ENCODE data around the gene SNRPA. TPM values are rescaled to one million over a fixed set of nuclear protein-coding genes. Genes with fewer than 3 reads are reported as not detected.

The SNRPA gene
- total and polyA plus RNA-seq, 2 of the 8 experiments (the other 6 are each of a cell fraction or from before 2014, with no cell fraction given) = 201 to 202 TPM

GRCh38 chr19:40701758-40702157 is 49.2 kb upstream of the SNRPA start:
- H4K8ac ChIP-seq (ENCODE audit: extremely low read depth, insufficient read depth, low read length) = no peak overlapping the region
- no peak for FAIRE-seq
- no peak overlapping the region for H3K14ac ChIP-seq (ENCODE audit: insufficient read length)
- H3K4me1 ChIP-seq (replicated peaks in 1 of 4; ENCODE audit: control insufficient read depth in 3 of 4, insufficient read depth in 4 of 4, low read length in 3 of 4) = peaks cover 0 to 4% (median 1%) of the 10 kb centered on the region in 4 experiments; a peak in 5 of 7 replicates
- no peak overlapping the region for H3K18ac ChIP-seq (ENCODE audit: extremely low read depth, low read length)
- H3K9ac ChIP-seq (replicated peaks in 1 of 4; ENCODE audit: extremely low read depth in 1 of 4, low read depth in 3 of 4, low read length in 3 of 4) = no peak overlapping the region
- H3K27me3 ChIP-seq (replicated peaks in 1 of 4; ENCODE audit: control insufficient read depth in 3 of 4, extremely low read depth in 1 of 4, insufficient read depth in 3 of 4, low read length in 3 of 4) = no peaks in the 10 kb centered on the region
- H3K27ac ChIP-seq (ENCODE audit: low read depth, low read length) = no peak overlapping the region
- H3K4me2 ChIP-seq (ENCODE audit: insufficient read depth in 1 of 2, low read depth in 2 of 2, low read length in 2 of 2) = no peak overlapping the region
- H2BK5ac ChIP-seq (ENCODE audit: low read depth, low read length) = no peak overlapping the region
- peaks cover 3% of the 10 kb centered on the region; the same call in 1 of the 2 replicates for H3K79me1 ChIP-seq (ENCODE audit: low read depth, low read length)
- WGBS, 2 experiments (ENCODE audit: extremely low coverage in 1 of 2, insufficient coverage in 1 of 2, insufficient read length in 1 of 2, insufficient replicate concordance in 2 of 2, low coverage in 1 of 2, low lambda C conversion rate in 2 of 2, missing lambda C conversion rate in 1 of 2) = 92% methylated on average over 6 of the region's 6 CpGs; no CpG with 5 or more reads in 1 of the 2 experiments
- no peak overlapping the region for H3K56ac ChIP-seq (replicated peaks; ENCODE audit: insufficient read length, low read depth, low read length)
- no peak overlapping the region for H4K91ac ChIP-seq (replicated peaks; ENCODE audit: insufficient read length, low read length)
- DNase-seq (ENCODE audit: low read depth in 1 of 2, low spot score in 2 of 2) = no peak
- H3K4me3 ChIP-seq (ENCODE audit: extremely low read depth in 1 of 4, insufficient read depth in 2 of 4, low read depth in 3 of 4, low read length in 4 of 4) = no peak overlapping the region
- H2BK15ac ChIP-seq (ENCODE audit: low read length) = no peak overlapping the region
- no peak overlapping the region for H2AK5ac ChIP-seq (ENCODE audit: low read depth, low read length)
- H3K23ac ChIP-seq (ENCODE audit: insufficient read length) = no peak overlapping the region
- H2BK120ac ChIP-seq (replicated peaks; ENCODE audit: low read depth, low read length) = no peak overlapping the region
- no peak overlapping the region for H3K4ac ChIP-seq (replicated peaks; ENCODE audit: insufficient read length, low read depth, low read length)
- H2BK20ac ChIP-seq (ENCODE audit: low read length) = no peak overlapping the region
- H4K20me1 ChIP-seq (replicated peaks in 1 of 2; ENCODE audit: control insufficient read depth in 1 of 2, insufficient read depth in 2 of 2, low read length in 2 of 2) = peaks cover 0 to 5% of the 10 kb centered on the region in 2 experiments
- H2BK12ac ChIP-seq (ENCODE audit: low read depth, low read length) = no peak overlapping the region
- H3K79me2 ChIP-seq (ENCODE audit: control insufficient read depth in 1 of 2, insufficient read depth in 2 of 2, low read length in 2 of 2) = no peaks in the 10 kb centered on the region
- no peaks in the 10 kb centered on the region for H3K9me3 ChIP-seq (ENCODE audit: insufficient read depth in 2 of 2, low read depth in 1 of 2, low read length in 1 of 2)
- POLR2A ChIA-PET (ENCODE audit: partially characterized antibody) = interaction anchor here (0.9 to 2.8 kb wide), 10 partner anchors 8 to 127 kb away, joined by 3 to 24 read pairs (median 4); partner anchors contain the start of genes ACTMAP, COQ8B, ITPKC and NUMBL
- CTCF ChIA-PET (ENCODE audit: partially characterized antibody) = interaction anchor here (0.8 to 4.0 kb wide), 15 partner anchors 9 to 115 kb away, joined by 3 to 23 read pairs (median 4); no protein-coding TSS in a partner anchor
- H3K23me2 ChIP-seq (ENCODE audit: low read depth, low read length) = no peaks in the 10 kb centered on the region; the same call in 1 of the 2 replicates
- H3K36me3 ChIP-seq (ENCODE audit: control insufficient read depth in 2 of 4, insufficient read depth in 4 of 4, low read length in 3 of 4) = peaks cover 8 to 28% (median 25%) of the 10 kb centered on the region in 4 experiments; a peak in 7 of 8 replicates
- H2AFZ ChIP-seq (ENCODE audit: low read length) = no peak overlapping the region
- H4K5ac ChIP-seq (ENCODE audit: insufficient read length, low read depth, low read length) = no peak overlapping the region
- TF ChIP-seq RXRA (IDR thresholded peaks at IDR 0.05; ENCODE audit: insufficient read depth, low read depth, low read length) = no peak
- TF ChIP-seq SIX5 (IDR thresholded peaks at IDR 0.05; ENCODE audit: low read depth, low read length) = no peak
- no peak for TF ChIP-seq SIRT6 (IDR thresholded peaks at IDR 0.05; ENCODE audit: low read length)
- TF ChIP-seq CEBPB (IDR thresholded peaks at IDR 0.05; ENCODE audit: low read depth, low read length) = no peak
- TF ChIP-seq E2F6 (IDR thresholded peaks at IDR 0.05) = no peak
- TF ChIP-seq SRF (IDR thresholded peaks at IDR 0.05; ENCODE audit: low read depth, low read length) = no peak
- no peak for TF ChIP-seq CHD2 (IDR thresholded peaks at IDR 0.05; ENCODE audit: low read length)
- no peak for TF ChIP-seq KDM5A (IDR thresholded peaks at IDR 0.05; ENCODE audit: low read length)
- TF ChIP-seq CTCF (IDR thresholded peaks at IDR 0.05; ENCODE audit: control extremely low read depth in 1 of 3, insufficient read depth in 1 of 3, low read depth in 1 of 3, low read length in 3 of 3) = no peak
- TF ChIP-seq BACH1 (IDR thresholded peaks at IDR 0.05; ENCODE audit: low read length) = no peak
- TF ChIP-seq CBX8 (IDR thresholded peaks at IDR 0.05; ENCODE audit: borderline replicate concordance, low read depth, low read length) = no peak

Measured in H1 (cell line).